GM13976 (cell line): ENCODE data around the gene MLEC.

Experiments used
- DNase-seq: peaks from one replicate; pipeline ENCODE4 v3.0.0; 2012; ENCODE audit warnings: low spot score
- in situ Hi-C: fragments of 300-500 bp; cut with MboI; formaldehyde crosslinking; loops from one replicate; pipeline ENCODE4 v1.12.0; 2022; ENCODE audit warnings: low sequenced_read_pairs, mixed read lengths, inconsistent platforms; ENCODE audit not compliant: unreplicated experiment
- TF ChIP-seq, protein P1 (sequence below): IDR thresholded peaks from 2 replicates; pipeline ENCODE4 v1.5.1; 2012; ENCODE audit warnings: borderline replicate concordance, mild to moderate bottlenecking; ENCODE audit not compliant: insufficient read depth; ENCODE audit errors: extremely low read depth, missing control alignments, control extremely low read depth

MLEC gene

DNA sequence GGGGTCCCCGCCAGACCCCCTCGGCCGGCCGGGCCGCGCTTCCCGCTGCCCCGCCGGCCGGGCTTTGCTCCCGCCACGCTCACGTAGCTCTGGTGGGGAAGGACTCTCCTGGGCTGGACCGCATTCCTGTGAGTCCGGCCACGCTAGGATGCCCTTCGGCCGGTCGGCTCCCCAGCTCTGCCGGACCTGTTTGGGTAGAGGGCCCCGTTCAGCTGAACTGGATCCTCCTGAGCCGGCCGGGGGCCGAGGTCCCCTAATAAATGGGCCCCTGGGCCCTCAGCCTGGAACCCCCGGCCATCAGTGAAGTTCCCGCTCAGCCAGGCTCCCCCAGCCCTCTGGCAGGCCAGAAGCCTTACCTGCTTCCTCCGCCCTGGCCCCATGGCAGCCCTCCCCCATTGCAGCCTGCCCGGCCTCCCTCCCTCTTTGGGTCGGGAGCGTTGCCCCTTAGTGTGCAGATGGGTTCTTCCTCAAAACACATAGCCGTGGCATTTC, 23.9 kb downstream of the MLEC start:
- DNase-seq = peak; percentile 52
- TF ChIP-seq, protein P1, sequence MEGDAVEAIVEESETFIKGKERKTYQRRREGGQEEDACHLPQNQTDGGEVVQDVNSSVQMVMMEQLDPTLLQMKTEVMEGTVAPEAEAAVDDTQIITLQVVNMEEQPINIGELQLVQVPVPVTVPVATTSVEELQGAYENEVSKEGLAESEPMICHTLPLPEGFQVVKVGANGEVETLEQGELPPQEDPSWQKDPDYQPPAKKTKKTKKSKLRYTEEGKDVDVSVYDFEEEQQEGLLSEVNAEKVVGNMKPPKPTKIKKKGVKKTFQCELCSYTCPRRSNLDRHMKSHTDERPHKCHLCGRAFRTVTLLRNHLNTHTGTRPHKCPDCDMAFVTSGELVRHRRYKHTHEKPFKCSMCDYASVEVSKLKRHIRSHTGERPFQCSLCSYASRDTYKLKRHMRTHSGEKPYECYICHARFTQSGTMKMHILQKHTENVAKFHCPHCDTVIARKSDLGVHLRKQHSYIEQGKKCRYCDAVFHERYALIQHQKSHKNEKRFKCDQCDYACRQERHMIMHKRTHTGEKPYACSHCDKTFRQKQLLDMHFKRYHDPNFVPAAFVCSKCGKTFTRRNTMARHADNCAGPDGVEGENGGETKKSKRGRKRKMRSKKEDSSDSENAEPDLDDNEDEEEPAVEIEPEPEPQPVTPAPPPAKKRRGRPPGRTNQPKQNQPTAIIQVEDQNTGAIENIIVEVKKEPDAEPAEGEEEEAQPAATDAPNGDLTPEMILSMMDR = no peak
- in situ Hi-C loops = loop anchor here (10.0 kb wide), 1 partner anchor 116 kb away; no protein-coding TSS in a partner anchor

DNA sequence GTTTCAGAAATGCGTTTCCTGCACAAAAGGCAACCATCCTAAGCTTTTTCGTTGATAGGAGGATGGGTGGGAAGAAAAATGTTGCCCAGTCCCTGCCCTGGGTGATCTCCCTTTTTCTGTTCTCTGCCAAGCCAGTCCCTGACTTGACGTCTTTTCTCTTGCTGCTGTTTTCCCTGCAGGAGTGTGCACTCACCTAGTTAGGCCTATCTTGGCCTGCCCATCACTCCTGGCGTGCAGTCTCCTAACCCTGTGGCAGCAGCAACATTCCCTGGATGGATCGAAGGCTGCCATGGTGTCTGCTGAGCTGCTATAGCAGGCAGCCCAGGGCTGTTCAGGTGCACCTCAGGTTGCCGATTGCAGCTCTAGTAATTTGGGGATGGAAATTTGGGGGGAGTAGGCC, 24.5 kb downstream of the MLEC start:
- DNase-seq = no peak
- TF ChIP-seq, protein P1 = no peak
- in situ Hi-C loops = loop anchor here (10.0 kb wide), 1 partner anchor 117 kb away; no protein-coding TSS in a partner anchor

DNA sequence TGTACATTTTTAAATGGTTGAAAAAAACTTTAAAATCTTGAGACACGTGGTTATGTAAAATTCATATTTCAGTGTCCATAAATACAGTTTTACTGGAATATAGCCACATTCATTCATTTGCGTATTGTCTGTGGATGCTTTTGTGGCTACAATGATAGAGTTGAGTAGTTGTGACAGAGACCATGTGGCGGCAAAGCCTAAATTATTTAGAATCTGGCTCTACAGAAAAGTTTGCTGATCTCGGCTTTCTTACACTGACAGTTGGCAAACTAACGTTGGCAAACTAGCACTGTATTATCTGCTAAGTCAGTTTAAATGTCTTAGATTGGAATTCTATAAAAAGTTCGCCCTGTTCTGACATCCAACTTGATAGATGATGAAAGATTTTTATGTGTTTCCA, 25.7 kb downstream of the MLEC start:
- in situ Hi-C loops = loop anchor here (10.0 kb wide), 1 partner anchor 118 kb away; no protein-coding TSS in a partner anchor
- no peak for DNase-seq
- TF ChIP-seq, protein P1 = no peak

DNA sequence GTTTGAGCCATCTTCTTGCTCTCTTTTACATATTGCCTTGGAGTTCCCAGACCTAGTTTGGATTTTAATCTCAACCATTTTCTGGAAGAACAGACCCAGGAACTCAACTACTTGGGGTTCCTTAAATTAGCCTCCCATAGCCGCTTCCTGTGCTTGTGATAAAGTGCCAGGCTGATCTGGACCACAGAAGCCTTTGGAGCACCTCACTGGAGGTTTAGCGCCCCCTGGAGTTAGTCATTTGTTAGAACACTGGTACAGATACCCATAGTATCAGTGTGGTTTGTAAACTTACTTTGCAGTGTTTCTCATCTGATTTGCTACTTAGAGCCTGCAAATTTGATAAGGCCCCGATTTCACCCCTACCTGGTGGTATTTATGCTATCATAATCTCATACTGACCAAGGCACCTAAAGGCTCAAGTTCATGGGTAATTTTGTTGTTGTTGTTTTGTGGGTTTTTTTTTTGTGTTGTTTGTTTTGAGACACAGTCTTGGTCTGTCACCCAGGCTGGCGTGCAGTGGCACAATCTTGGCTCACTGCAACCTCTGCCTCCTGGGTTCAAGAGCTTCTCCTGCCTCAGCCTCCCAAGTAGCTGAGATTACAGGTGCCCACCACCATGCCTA, 27.0 kb downstream of the MLEC start:
- in situ Hi-C loops = loop anchor here (10.0 kb wide), 1 partner anchor 119 kb away; no protein-coding TSS in a partner anchor
- TF ChIP-seq, protein P1 = peak; percentile 70
- peak; percentile 81 for DNase-seq

DNA sequence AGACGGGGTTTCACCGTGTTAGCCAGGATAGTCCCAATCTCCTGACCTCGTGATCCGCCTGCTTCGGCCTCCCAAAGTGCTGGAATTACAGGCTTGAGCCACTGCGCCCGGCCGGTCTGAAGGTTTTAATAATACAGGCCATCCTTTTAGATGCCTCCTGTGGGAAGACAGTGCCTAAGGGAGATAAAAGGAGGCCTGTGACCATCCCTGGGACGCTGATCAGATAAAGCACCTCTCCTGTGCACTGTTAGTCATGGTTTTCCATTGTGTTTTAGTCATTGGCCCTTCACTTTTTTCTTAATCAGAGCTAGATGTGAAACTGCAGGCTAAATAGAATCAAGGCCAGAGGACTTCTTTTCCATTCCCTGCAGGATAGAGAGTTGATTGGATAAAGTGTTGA, 31.1 kb downstream of the MLEC start:
- TF ChIP-seq, protein P1 = no peak
- DNase-seq = no peak
- in situ Hi-C loops = loop anchor here (10.0 kb wide), 1 partner anchor 123 kb away; no protein-coding TSS in a partner anchor

DNA sequence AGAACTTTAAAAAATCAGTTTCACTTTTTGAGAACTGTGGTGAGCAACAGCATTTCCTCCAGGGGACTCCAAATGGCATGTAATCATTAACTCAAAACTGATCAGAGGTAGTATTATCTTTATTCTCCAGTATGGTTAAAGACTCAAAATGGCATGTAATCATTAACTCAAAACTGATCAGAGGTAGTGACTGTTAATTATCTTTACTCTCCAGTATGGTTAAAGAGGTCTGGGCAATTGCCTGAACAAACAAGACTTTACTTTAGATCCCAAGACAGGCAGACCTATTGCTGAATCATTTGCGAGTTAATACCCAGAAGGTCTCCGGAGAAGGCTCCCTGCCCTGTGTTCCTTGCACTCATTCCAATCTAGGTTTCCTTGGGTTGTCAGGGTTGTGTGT, 32.1 kb downstream of the MLEC start:
- in situ Hi-C loops = loop anchor here (10.0 kb wide), 1 partner anchor 124 kb away; no protein-coding TSS in a partner anchor
- TF ChIP-seq, protein P1 = no peak

More for the DNA sequence above, 32.1 kb downstream of the MLEC start:
- no peak for DNase-seq
